Omental fat pad (tissue), 4 donors: Measurements from ENCODE around the gene P3H3. TPM values are rescaled to one million over a fixed set of nuclear protein-coding genes. Genes with fewer than 3 reads are reported as not detected.
"Not testable (repeated sequence)": the region's sequence is repeated elsewhere in the genome, so short reads cannot be mapped to it uniquely, and the experiment has no call there.

Source experiments
- ATAC-seq: fragments of 150-250 bp; one replicate; pipeline ENCODE4 v1.9.1; 2016; ENCODE audit warnings: mild to moderate bottlenecking, moderate library complexity; ENCODE audit not compliant: low FRiP score
- DNase-seq: peaks from one replicate; pipeline ENCODE4 v3.0.0-alpha.2; 2019; ENCODE audit warnings: low spot score
- CTCF ChIP-seq, 3 donors: fragments of 450-650 bp; IDR thresholded peaks; one replicate each; pipeline ENCODE4 v1.5.1; 2016 to 2017; ENCODE audit warnings: antibody characterized with exemption in 3 of 3, mild to moderate bottlenecking in 3 of 3, moderate library complexity in 2 of 3
- total RNA-seq, 4 donors: library from RNA; depleted of rRNA; stranded (reverse); fragments of >200 nt; gene quantifications; one replicate each; pipeline ENCODE4 v1.1.0, GENCODE V29; 2016

Gene P3H3
- total RNA-seq, 4 donors from 2014 or later, result 5.4 to 13.6 (median 10.0) TPM

DNA sequence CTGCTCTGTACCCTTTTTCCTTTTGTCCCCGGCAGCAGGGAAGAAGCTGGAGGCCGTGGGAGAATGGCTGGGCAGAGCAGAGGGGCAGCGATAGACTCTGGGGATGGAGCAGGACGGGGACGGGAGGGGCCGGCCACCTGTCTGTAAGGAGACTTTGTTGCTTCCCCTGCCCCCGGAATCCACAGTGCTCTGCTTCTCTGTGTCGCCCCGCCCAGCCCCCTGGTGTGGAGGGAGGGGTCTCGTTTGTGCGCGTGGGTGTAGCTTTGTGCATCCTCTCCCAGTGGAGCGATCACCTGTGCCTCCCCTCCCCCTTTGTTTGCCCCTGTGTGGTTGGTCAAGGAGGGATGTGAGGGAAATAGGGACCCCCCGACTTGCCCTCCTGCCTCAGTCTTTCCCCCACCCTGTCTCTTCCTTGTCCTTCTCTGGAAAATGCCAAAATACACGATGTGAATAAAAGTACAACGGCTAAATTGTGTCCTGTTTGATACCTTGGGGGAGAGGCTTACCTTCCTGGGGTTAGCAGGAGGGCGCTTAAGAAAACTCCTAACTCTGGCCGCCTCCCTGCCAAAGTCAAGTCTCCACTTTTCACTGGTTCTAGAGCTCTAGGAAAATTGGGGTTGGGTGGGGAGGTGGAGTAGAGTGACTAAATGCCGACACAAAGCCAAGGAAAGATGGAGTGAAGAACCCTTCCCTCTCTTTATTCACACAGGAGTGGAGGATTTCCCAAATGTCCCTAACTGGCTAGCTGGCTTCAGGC is 38.1 kb downstream of the P3H3 start:
- TF ChIP-seq CTCF (IDR thresholded peaks at IDR 0.05), result no peak
- ATAC-seq (no peak), DNase-seq (no peak)

- TF ChIP-seq CTCF (IDR thresholded peaks at IDR 0.05), result no peak
- ATAC-seq (peak; percentile 1), DNase-seq (no peak)
These were observed 38.8 kb downstream of the P3H3 start for GRCh38 chr12:6866920-6867412.

DNA sequence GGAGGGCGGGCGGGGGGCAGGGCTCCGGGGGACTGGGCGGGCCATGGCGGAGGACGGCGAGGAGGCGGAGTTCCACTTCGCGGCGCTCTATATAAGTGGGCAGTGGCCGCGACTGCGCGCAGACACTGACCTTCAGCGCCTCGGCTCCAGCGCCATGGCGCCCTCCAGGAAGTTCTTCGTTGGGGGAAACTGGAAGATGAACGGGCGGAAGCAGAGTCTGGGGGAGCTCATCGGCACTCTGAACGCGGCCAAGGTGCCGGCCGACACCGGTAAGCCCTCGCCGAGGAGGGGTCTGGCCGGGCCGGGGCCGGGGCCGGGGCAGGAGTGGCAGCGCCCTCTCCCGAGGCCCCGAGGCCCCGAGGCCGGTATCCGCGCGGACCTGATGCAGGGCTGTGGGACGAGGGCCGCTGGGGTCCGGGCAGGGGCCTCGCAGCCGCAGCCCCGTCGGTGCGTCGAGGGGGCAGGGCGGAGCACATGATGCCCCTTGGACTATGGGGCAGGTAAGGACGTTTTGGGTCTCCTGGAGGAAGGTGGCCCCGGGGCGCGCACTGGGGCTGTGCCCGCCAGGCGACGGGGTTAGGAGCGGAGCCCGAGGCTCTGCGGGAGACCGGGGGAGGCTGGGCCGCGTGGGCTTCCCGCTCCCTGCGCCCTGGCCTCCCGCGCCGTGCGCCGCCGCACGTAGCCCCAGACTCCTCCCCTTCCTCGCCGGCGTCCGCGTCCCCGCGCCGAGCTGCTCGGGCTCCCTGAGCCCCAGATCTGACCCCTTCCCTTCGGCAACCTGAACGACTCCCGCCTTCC is 39.4 kb downstream of the P3H3 start, which contains the start of gene TPI1:
TSS of gene TPI1 (plus strand) at position 119 of the 798 bp plus-strand sequence. CDS start at position 155, 36 bp downstream.
- TF ChIP-seq CTCF (IDR thresholded peaks at IDR 0.05), result no peak
- ATAC-seq, result peak; percentile 79
- peak; percentile 41 for DNase-seq

DNA sequence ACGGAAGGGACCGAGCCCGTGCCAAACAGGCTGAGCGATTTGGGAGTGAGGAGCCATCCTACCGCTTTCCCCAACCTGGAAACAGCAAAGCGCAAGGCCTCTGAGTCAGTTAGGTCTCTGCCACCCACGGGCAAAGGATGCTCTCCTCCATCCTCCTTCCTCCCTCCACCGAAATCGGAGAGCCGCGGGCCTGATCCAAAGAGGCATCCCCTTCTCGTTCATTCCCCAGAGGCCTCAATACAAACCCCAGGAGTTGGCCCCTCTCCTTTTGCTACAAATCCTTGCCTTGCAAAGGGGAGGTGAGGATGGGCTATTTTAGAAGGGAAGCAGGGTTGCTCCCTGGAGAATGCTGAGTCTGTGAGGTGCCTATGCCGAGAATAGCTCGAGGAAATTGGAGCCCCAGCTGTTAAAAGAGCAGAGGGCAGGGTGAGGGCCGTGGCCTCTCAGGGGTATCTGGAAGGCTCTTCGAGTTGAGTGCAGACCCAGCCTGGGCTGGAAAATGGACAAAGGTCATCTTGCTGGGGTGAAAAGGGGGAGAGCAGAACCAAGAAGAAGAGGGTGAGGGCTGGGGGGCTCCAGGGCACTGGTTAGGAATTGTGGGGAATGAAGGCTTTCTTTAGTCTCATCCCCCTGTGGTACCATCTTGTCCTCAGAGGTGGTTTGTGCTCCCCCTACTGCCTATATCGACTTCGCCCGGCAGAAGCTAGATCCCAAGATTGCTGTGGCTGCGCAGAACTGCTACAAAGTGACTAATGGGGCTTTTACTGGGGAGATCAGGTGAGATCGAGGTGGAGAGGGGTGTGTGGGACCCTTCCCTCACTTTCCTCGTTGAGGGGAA is 40.2 kb downstream of the P3H3 start:
- ATAC-seq, result no peak
- no peak for DNase-seq
- TF ChIP-seq CTCF (IDR thresholded peaks at IDR 0.05), result no peak

- ATAC-seq (peak; percentile 0), DNase-seq (peak; percentile 70)
- TF ChIP-seq CTCF (IDR thresholded peaks at IDR 0.05), result peak in 2 of 3 donors; percentile 51 to 75
These were observed 41.1 kb downstream of the P3H3 start for GRCh38 chr12:6869049-6870021.

DNA sequence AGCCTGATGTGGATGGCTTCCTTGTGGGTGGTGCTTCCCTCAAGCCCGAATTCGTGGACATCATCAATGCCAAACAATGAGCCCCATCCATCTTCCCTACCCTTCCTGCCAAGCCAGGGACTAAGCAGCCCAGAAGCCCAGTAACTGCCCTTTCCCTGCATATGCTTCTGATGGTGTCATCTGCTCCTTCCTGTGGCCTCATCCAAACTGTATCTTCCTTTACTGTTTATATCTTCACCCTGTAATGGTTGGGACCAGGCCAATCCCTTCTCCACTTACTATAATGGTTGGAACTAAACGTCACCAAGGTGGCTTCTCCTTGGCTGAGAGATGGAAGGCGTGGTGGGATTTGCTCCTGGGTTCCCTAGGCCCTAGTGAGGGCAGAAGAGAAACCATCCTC is 42.1 kb downstream of the P3H3 start:
- ATAC-seq, result not testable (repeated sequence)

More for the DNA sequence above, 42.1 kb downstream of the P3H3 start:
- not testable (repeated sequence) for DNase-seq
